Spleen (tissue), 11 donors: ENCODE measurements around the gene MAPK13. TPM values are rescaled to one million over a fixed set of nuclear protein-coding genes. Genes with fewer than 3 reads are reported as not detected.

Experiments
- DNase-seq: peaks from one replicate; pipeline ENCODE4 v3.0.0-alpha.2; 2020
- H3K27ac ChIP-seq, 8 donors: fragments of 200-600 bp; sonication (generic) in 7 of 8; 1 replicate in 4 of 8; 2 replicates in 4 of 8; pipeline versions ENCODE4 v1.5.0 to v1.8.0; 2016 to 2021; ENCODE audit warnings: inconsistent platforms in 4 of 8, mild to moderate bottlenecking in 4 of 8, moderate library complexity in 1 of 8
- H3K27me3 ChIP-seq, 7 donors: fragments of 200-600 bp; sonication (generic) in 6 of 7; replicated peaks in 1 of 7; 1 replicate in 4 of 7; 2 replicates in 3 of 7; pipeline versions ENCODE4 v1.5.0 to v1.8.0; 2016 to 2021; ENCODE audit warnings: inconsistent platforms in 3 of 7, mild to moderate bottlenecking in 1 of 7
- H3K36me3 ChIP-seq, 6 donors: fragments of 200-600 bp; sonication (generic) in 5 of 6; 1 replicate in 4 of 6; 2 replicates in 2 of 6; pipeline versions ENCODE4 v1.5.0 to v1.8.0; 2016 to 2021; ENCODE audit warnings: inconsistent platforms in 2 of 6
- H3K4me1 ChIP-seq, 6 donors: fragments of 200-600 bp; sonication (generic) in 5 of 6; 1 replicate in 3 of 6; 2 replicates in 3 of 6; pipeline versions ENCODE4 v1.5.0 to v1.8.0; 2016 to 2021; ENCODE audit warnings: inconsistent platforms in 3 of 6
- H3K4me3 ChIP-seq, 8 donors: fragments of 200-600 bp; sonication (generic) in 7 of 8; 1 replicate in 4 of 8; 2 replicates in 4 of 8; pipeline versions ENCODE4 v1.5.0 to v1.8.0; 2016 to 2021; ENCODE audit warnings: inconsistent platforms in 4 of 8, mild to moderate bottlenecking in 4 of 8, moderate library complexity in 2 of 8
- H3K9me3 ChIP-seq, 8 donors: fragments of 200-600 bp; sonication (generic) in 7 of 8; 1 replicate in 4 of 8; 2 replicates in 4 of 8; pipeline versions ENCODE4 v1.5.0 to v1.8.0; 2016 to 2021; ENCODE audit warnings: inconsistent platforms in 4 of 8
- POLR2A ChIP-seq, 3 donors: fragments of 450-650 bp; IDR thresholded peaks; one replicate each; pipeline ENCODE4 v1.5.1; 2017; ENCODE audit warnings: antibody characterized with exemption in 3 of 3, mild to moderate bottlenecking in 1 of 3
- POLR2AphosphoS5 ChIP-seq, 3 donors: sonication (generic); formaldehyde crosslinking; IDR thresholded peaks; one replicate each; pipeline ENCODE4 v1.5.1; 2017; ENCODE audit warnings: antibody characterized with exemption in 3 of 3
- WGBS, 5 donors: extraction: QIAGEN DNeasy Blood & Tissue Kit in 3 of 5; methylation state at CpG; one replicate each; pipeline versions ENCODE4 v1.1.5 to v1.1.7; 2013 to 2018; 5-methylcytosine and 5-hydroxymethylcytosine counted together
- intact Hi-C: fragments of 100-400 bp; cut with DNase I; formaldehyde crosslinking; loops from one replicate; pipeline ENCODE4 v1.15.0; 2023; ENCODE audit warnings: low total_unique reads
- polyA plus RNA-seq, 3 donors: library from polyadenylated mRNA; stranded (reverse); fragments of 200-250 nt; gene quantifications; one replicate each; pipeline ENCODE4 v1.2.1, GENCODE V29; 2013
- total RNA-seq, 7 donors: library from RNA; depleted of rRNA in 3 of 7; stranded (reverse); fragments of >200 nt in 3 of 7; fragmentation: NEBNext Ultra II Directional in 4 of 7; extraction: Animal tissue kit (Norgen Biotek cat#: 25700) in 4 of 7; gene quantifications; one replicate each; pipeline versions ENCODE4 v1.1.0 to v1.2.1, GENCODE V29; 2016 to 2021
- TF ChIP-seq, protein P1 (sequence below), 11 experiments: fragments of 200-600 bp in 7 of 11; fragments of 450-650 bp in 4 of 11; sonication (generic) in 4 of 11; IDR thresholded peaks in 8 of 11; conservative IDR thresholded peaks in 3 of 11; 1 replicate in 7 of 11; 2 replicates in 4 of 11; pipeline versions ENCODE4 v1.4.0 to v1.8.0; 2016 to 2021; ENCODE audit warnings: antibody characterized with exemption in 11 of 11, inconsistent platforms in 4 of 11, mild to moderate bottlenecking in 1 of 11
- donor health status: healthy with polysubstance abuse.
- donor health status: DM: no; HTN: no; CAD: no; lungs with moderate emphysema.
- donor health status: DM: no; HTN: no; CAD: no.
- donor health status: Bipolar disorder and iron deficiency.
- donor health status: healthy.
- donor health status: DM: no; HTN: no; CAD: no.
- donor health status: DM: yes; HTN: yes; CAD: no.

The MAPK13 gene
- total and polyA plus RNA-seq, 10 donors, result 6.2 to 30.0 (median 17.7) TPM

DNA sequence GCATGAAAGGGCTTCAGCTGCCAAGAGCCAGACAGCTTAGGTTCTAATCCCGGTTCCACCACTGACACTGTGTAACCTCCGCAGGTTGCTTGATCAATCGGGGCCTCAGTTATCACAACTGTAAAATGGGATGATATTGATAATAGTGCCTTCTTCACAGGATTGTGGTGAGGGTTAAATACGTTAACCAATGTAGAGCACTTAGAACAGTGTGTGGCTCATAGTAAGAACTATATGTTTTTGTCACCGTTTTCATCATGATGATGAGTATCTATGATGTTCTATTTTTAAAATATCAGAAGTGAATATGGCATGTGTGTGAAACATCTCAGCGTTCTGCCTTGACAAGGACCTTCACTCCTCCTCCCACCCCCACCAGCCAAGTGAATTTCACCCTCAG, 10.3 kb upstream of the MAPK13 start:
- H3K4me1 ChIP-seq, result peaks cover 40 to 100% (median 92%) of the 10 kb centered on the region in 6 donors
- DNase-seq, result no peak
- WGBS, 5 donors, result 65 to 73% (median 68%) methylated on average over 6 of the region's 6 CpGs
- peak overlapping the region in 1 of 8 donors; percentile 58 for H3K4me3 ChIP-seq
- H3K36me3 ChIP-seq, result peaks cover 0 to 22% (median 0%) of the 10 kb centered on the region in 6 donors
- no peaks in the 10 kb centered on the region for H3K27me3 ChIP-seq
- TF ChIP-seq, protein P1, sequence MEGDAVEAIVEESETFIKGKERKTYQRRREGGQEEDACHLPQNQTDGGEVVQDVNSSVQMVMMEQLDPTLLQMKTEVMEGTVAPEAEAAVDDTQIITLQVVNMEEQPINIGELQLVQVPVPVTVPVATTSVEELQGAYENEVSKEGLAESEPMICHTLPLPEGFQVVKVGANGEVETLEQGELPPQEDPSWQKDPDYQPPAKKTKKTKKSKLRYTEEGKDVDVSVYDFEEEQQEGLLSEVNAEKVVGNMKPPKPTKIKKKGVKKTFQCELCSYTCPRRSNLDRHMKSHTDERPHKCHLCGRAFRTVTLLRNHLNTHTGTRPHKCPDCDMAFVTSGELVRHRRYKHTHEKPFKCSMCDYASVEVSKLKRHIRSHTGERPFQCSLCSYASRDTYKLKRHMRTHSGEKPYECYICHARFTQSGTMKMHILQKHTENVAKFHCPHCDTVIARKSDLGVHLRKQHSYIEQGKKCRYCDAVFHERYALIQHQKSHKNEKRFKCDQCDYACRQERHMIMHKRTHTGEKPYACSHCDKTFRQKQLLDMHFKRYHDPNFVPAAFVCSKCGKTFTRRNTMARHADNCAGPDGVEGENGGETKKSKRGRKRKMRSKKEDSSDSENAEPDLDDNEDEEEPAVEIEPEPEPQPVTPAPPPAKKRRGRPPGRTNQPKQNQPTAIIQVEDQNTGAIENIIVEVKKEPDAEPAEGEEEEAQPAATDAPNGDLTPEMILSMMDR (IDR thresholded peaks at IDR 0.05 in 8 of 11, conservative IDR thresholded peaks at IDR 0.05 in 3 of 11), result no peak
- no peak for TF ChIP-seq POLR2A (IDR thresholded peaks at IDR 0.05)
- TF ChIP-seq POLR2AphosphoS5 (IDR thresholded peaks at IDR 0.05), result peak in 1 of 3 donors; percentile 34
- intact Hi-C loops, result loop anchor here (10.0 kb wide), 1 partner anchor 235 kb away; no protein-coding TSS in a partner anchor
- H3K27ac ChIP-seq, result peak overlapping the region; percentile 79 to 97 (median 96)
- H3K9me3 ChIP-seq, result no peaks in the 10 kb centered on the region

DNA sequence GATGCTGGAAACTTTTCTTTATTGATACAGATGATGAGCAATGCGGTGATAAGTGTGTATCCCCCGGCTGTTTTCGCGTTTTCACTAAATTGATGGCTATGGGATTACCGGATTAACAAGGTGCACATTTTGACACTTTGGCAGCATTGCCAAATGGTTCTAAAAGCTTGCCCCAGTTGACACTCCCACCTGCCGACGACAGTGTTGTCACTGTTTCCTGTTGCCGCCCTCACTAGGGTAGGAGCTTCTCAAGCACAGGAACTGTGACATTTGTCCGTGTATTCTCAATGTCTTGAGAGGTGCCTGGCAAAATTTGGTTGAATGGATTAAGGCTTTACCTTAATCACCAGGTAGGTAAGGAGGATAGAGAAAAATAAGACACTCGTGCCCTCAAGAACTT, 9.8 kb upstream of the MAPK13 start:
- peak in 2 of 3 donors; percentile 15 to 35 for TF ChIP-seq POLR2A (IDR thresholded peaks at IDR 0.05)
- TF ChIP-seq, protein P1 (IDR thresholded peaks at IDR 0.05 in 8 of 11, conservative IDR thresholded peaks at IDR 0.05 in 3 of 11), result no peak
- peak in 1 of 3 donors; percentile 92 for TF ChIP-seq POLR2AphosphoS5 (IDR thresholded peaks at IDR 0.05)
- Histone ChIP-seq H3K4me1 (peaks cover 38 to 100% (median 87%) of the 10 kb centered on the region in 6 donors), H3K27ac (peak overlapping the region; percentile 79 to 97 (median 96)), H3K27me3 (no peaks in the 10 kb centered on the region), H3K36me3 (peaks cover 0 to 22% (median 0%) of the 10 kb centered on the region in 6 donors), H3K9me3 (no peaks in the 10 kb centered on the region), H3K4me3 (peak overlapping the region in 3 of 8 donors; percentile 4 to 58 (median 7))
- DNase-seq, result peak; percentile 95
- intact Hi-C loops, result loop anchor here (10.0 kb wide), 1 partner anchor 234 kb away; no protein-coding TSS in a partner anchor
- 18 to 33% (median 22%) methylated on average over 10 of the region's 10 CpGs for WGBS, 5 donors

DNA sequence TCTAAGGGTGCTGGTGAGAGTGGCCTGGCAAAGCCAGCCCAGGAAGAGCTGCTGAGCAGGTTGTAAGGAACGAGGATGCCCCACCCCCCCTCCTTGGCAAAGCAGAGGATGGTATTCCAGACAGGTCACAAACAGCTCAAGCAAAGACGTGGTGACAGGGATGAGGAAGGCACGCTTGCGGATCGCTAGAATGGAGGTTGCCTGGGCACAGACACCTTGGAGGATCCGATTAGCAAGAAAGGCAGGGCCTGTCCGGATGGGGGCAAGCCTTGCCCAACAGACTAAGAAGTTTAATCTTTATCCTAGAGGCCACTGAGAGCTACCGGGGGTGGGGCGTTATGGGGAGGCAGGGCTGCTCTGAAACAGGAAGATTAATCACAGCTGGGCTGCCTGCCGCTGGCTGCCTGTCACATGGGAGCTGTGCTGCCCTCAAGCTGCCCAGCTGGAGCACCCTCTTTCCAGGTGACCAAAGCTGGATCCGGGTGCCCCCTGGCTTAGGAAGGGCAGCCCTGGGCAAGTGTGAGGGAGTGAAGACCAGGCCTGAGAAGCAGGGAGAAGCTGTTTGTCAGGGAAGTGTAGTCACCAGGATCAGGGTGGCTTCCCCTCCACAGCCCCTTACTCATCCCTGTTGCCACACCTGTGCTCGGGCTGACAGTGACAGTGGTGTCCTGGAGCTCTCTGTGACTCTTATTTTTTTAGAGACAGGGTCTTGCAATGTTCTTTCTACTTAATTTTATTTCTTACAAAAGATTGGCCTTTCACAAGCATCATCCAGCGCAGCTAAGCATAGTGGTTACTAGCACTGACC, 9.1 kb upstream of the MAPK13 start:
- peak overlapping the region in 3 of 8 donors; percentile 4 to 58 (median 7) for H3K4me3 ChIP-seq
- peaks cover 33 to 100% (median 81%) of the 10 kb centered on the region in 6 donors for H3K4me1 ChIP-seq
- H3K36me3 ChIP-seq, result peaks cover 0 to 17% (median 0%) of the 10 kb centered on the region in 6 donors
- WGBS, 5 donors, result 19 to 35% (median 27%) methylated on average over 12 to 13 of the region's 13 CpGs
- intact Hi-C loops, result loop anchor here (10.0 kb wide), 1 partner anchor 234 kb away; no protein-coding TSS in a partner anchor
- DNase-seq, result peak; percentile 94
- H3K9me3 ChIP-seq, result no peaks in the 10 kb centered on the region
- TF ChIP-seq, protein P1 (IDR thresholded peaks at IDR 0.05 in 8 of 11, conservative IDR thresholded peaks at IDR 0.05 in 3 of 11), result peak in 4 of 11 experiments; percentile 1 to 14 (median 14)
- TF ChIP-seq POLR2AphosphoS5 (IDR thresholded peaks at IDR 0.05) (peak; percentile 62 to 86 (median 71)), POLR2A (IDR thresholded peaks at IDR 0.05) (no peak)
- H3K27me3 ChIP-seq, result no peaks in the 10 kb centered on the region
- H3K27ac ChIP-seq, result peak overlapping the region; percentile 79 to 97 (median 96)
